HepG2 (cell line): ENCODE results near the gene LY6G5B. TPM values are rescaled to one million over a fixed set of nuclear protein-coding genes. Genes with fewer than 3 reads are reported as not detected.

Source experiments
- CEBPB ChIP-seq: IDR thresholded peaks from 2 replicates; pipeline ENCODE4 v1.6.1; 2011; ENCODE audit warnings: low read depth, low read length, improper control_type of control experiment, borderline replicate concordance
- CEBPG ChIP-seq: IDR thresholded peaks from 2 replicates; pipeline ENCODE4 v1.6.1; 2016
- GABPB1 ChIP-seq: IDR thresholded peaks from 2 replicates; pipeline ENCODE4 v1.6.1; 2016; ENCODE audit warnings: mild to moderate bottlenecking, missing genetic modification reagents, moderate library complexity, missing compliant biosample characterization
- HIVEP1 ChIP-seq: sonication (generic); formaldehyde crosslinking; IDR thresholded peaks from 2 replicates; pipeline ENCODE4 v1.4.0; 2020; ENCODE audit warnings: mild to moderate bottlenecking, missing genetic modification reagents
- MATR3 ChIP-seq: sonication (generic); formaldehyde crosslinking; IDR thresholded peaks from 2 replicates; pipeline ENCODE4 v1.4.0; 2020; ENCODE audit warnings: missing genetic modification reagents
- MIER2 ChIP-seq: IDR thresholded peaks from 2 replicates; pipeline ENCODE4 v1.6.1; 2016; ENCODE audit warnings: missing biosample characterization, missing genetic modification reagents
- MLLT10 ChIP-seq: sonication (generic); formaldehyde crosslinking; IDR thresholded peaks from 2 replicates; pipeline ENCODE4 v1.4.0; 2020; ENCODE audit warnings: missing genetic modification reagents
- NFYC ChIP-seq: IDR thresholded peaks from 2 replicates; pipeline ENCODE4 v1.6.1; 2016; ENCODE audit warnings: missing genetic modification reagents, missing compliant biosample characterization
- PCBP2 ChIP-seq: fragments of 200-400 bp; formaldehyde crosslinking; optimal IDR thresholded peaks from 2 replicates; pipeline ENCODE3; 2018; ENCODE audit warnings: low read length, low read depth; ENCODE audit not compliant: poor library complexity, severe bottlenecking
- RARA ChIP-seq: IDR thresholded peaks from 2 replicates; pipeline ENCODE4 v1.6.1; 2016; ENCODE audit warnings: missing genetic modification reagents, missing compliant biosample characterization
- RFX3 ChIP-seq: IDR thresholded peaks from 2 replicates; pipeline ENCODE4 v1.6.1; 2016; ENCODE audit warnings: missing biosample characterization, missing genetic modification reagents
- RORA ChIP-seq: sonication (generic); formaldehyde crosslinking; IDR thresholded peaks from 2 replicates; pipeline ENCODE4 v1.5.0; 2020; ENCODE audit warnings: mild to moderate bottlenecking, missing genetic modification reagents, moderate library complexity
- RXRA ChIP-seq: sonication (generic); formaldehyde crosslinking; IDR thresholded peaks from 2 replicates; pipeline ENCODE4 v1.5.1; 2020; ENCODE audit warnings: missing genetic modification reagents
- SNAPC4 ChIP-seq: sonication (generic); formaldehyde crosslinking; IDR thresholded peaks from 2 replicates; pipeline ENCODE4 v1.4.0; 2020; ENCODE audit warnings: mild to moderate bottlenecking, missing genetic modification reagents
- SP2 ChIP-seq: sonication (generic); formaldehyde crosslinking; IDR thresholded peaks from 2 replicates; pipeline ENCODE4 v1.5.1; 2020; ENCODE audit warnings: mild to moderate bottlenecking, missing genetic modification reagents
- THAP9 ChIP-seq: sonication (generic); formaldehyde crosslinking; IDR thresholded peaks from 2 replicates; pipeline ENCODE4; 2020; ENCODE audit warnings: missing genetic modification reagents, mild to moderate bottlenecking, borderline replicate concordance
- ZFP41 ChIP-seq: sonication (generic); formaldehyde crosslinking; IDR thresholded peaks from 2 replicates; pipeline ENCODE4 v1.4.0; 2020; ENCODE audit warnings: mild to moderate bottlenecking, missing genetic modification reagents, borderline replicate concordance
- ZNF260 ChIP-seq: sonication (generic); formaldehyde crosslinking; IDR thresholded peaks from 2 replicates; pipeline ENCODE4 v1.4.0; 2020; ENCODE audit warnings: missing genetic modification reagents, low read depth, mild to moderate bottlenecking, borderline replicate concordance
- ZNF652 ChIP-seq: IDR thresholded peaks from 2 replicates; pipeline ENCODE4 v1.6.1; 2016; ENCODE audit warnings: low read depth, borderline replicate concordance
- ZNF660 ChIP-seq: sonication (generic); formaldehyde crosslinking; IDR thresholded peaks from 2 replicates; pipeline ENCODE4 v1.5.1; 2020; ENCODE audit warnings: mild to moderate bottlenecking, low read depth, missing genetic modification reagents, borderline replicate concordance
- ZNF674 ChIP-seq: sonication (generic); formaldehyde crosslinking; IDR thresholded peaks from 2 replicates; pipeline ENCODE4 v1.5.0; 2020; ENCODE audit warnings: low read depth, mild to moderate bottlenecking, missing genetic modification reagents
- ZNF773 ChIP-seq: sonication (generic); formaldehyde crosslinking; IDR thresholded peaks from 2 replicates; pipeline ENCODE4 v1.4.0; 2020; ENCODE audit warnings: missing genetic modification reagents, borderline replicate concordance
- ZNF883 ChIP-seq: sonication (generic); formaldehyde crosslinking; IDR thresholded peaks from 2 replicates; pipeline ENCODE4 v1.5.1; 2020; ENCODE audit warnings: mild to moderate bottlenecking, missing genetic modification reagents; ENCODE audit errors: not compliant biosample characterization
- polyA plus RNA-seq, 8 experiments: library from polyadenylated mRNA; depleted of rRNA in 3 of 8; stranded (reverse) in 7 of 8; unstranded in 1 of 8; fragments of >200 nt; fragmentation: Illumina TruSeq in 4 of 8; extraction: Trizol in 4 of 8; gene quantifications; 2 replicates each; pipeline versions ENCODE4 v1.2.1 to v1.2.3, GENCODE V29; 2011 to 2016; ENCODE audit warnings: low read depth in 4 of 8, missing spikeins in 1 of 8, mixed read lengths in 1 of 8; ENCODE audit not compliant: insufficient read depth in 1 of 8
- total RNA-seq, 5 experiments: library from RNA; depleted of rRNA; stranded (reverse); fragments of >200 nt; fragmentation: Illumina TruSeq; extraction: Trizol; gene quantifications; 2 replicates each; pipeline ENCODE4 v1.2.3, GENCODE V29; 2016; ENCODE audit warnings: low read depth in 1 of 5

The LY6G5B gene
- total and polyA plus RNA-seq, 2 of the 13 experiments (the other 11 are each of a cell fraction or from before 2014, with no cell fraction given), result 7.8 to 15.7 TPM

DNA sequence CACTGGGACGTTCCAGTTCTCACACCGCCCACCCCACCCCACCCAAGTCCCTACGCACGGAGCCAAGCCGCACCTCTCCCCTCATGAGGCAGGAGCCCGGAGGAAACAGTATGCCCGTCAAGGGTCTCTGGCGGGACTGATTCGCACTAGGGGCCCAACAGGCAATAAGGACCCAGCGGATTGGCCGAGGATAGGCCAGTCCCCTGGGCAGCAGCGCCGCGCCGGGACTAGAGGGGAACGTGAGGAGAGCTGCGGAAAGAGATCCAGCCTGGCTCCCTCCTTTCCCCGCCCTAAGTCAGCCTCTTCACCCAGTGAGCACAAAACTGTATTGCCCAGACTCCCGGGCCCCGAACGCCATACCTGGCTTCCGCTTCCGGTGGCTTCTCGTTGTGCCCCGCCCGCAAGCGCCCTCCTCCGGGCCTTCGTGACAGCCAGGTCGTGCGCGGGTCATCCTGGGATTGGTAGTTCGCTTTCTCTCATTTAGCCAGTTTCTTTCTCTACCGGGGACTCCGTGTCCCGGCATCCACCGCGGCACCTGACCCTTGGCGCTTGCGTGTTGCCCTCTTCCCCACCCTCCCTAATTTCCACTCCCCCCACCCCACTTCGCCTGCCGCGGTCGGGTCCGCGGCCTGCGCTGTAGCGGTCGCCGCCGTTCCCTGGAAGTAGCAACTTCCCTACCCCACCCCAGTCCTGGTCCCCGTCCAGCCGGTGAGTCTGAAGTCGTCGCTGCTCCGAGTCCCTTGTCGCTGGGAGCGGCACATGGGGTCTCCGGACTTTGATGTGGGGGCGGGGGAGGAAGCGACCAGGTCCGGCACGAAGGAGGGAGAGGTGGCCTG lies 4.1 kb upstream of the LY6G5B start, which contains the start of gene CSNK2B (continued):
- TF ChIP-seq RFX3 (CRISPR knock-in tag), result 0 out of 2 replicates have a peak, but pooled peaks have one; percentile 13
- 0 out of 2 replicates have a peak, but pooled peaks have one; percentile 19 for TF ChIP-seq ZFP41 (CRISPR knock-in tag)
- no peak for TF ChIP-seq MIER2
- TF ChIP-seq ZNF660 (CRISPR knock-in tag), result 0 out of 2 replicates have a peak, but pooled peaks have one; percentile 69
- peak; percentile 73; the same call in 1 of the 2 replicates for TF ChIP-seq RXRA
- TF ChIP-seq RARA (CRISPR knock-in tag), result 0 out of 2 replicates have a peak, but pooled peaks have one; percentile 1
- 0 out of 2 replicates have a peak, but pooled peaks have one; percentile 29 for TF ChIP-seq ZNF773 (CRISPR knock-in tag)
- peak; percentile 19 for TF ChIP-seq ZNF883 (CRISPR knock-in tag)
- TF ChIP-seq MLLT10, result no peak
- TF ChIP-seq SP2 (CRISPR knock-in tag), result peak; percentile 62
- TF ChIP-seq HIVEP1 (CRISPR knock-in tag), result peak; percentile 80; the same call in 1 of the 2 replicates
- no peak for TF ChIP-seq RORA (CRISPR knock-in tag)
- no peak for TF ChIP-seq MATR3 (CRISPR knock-in tag)
- TF ChIP-seq CEBPB, result no peak
- TF ChIP-seq PCBP2, result no peak
- TF ChIP-seq CEBPG (CRISPR knock-in tag), result peak; percentile 27; the same call in 1 of the 2 replicates
- peak; percentile 61; the same call in 1 of the 2 replicates for TF ChIP-seq SNAPC4
- peak; percentile 69 for TF ChIP-seq NFYC
- no peak for TF ChIP-seq ZNF260 (CRISPR knock-in tag)
- TF ChIP-seq ZNF674 (CRISPR knock-in tag), result no peak
- TF ChIP-seq ZNF652 (CRISPR knock-in tag), result peak; percentile 4; the same call in 1 of the 2 replicates
- TF ChIP-seq GABPB1 (CRISPR knock-in tag), result peak; percentile 98
- TF ChIP-seq THAP9 (CRISPR knock-in tag), result peak; percentile 81
